ENCODE data around the gene CTSF.

CTSF gene

DNA sequence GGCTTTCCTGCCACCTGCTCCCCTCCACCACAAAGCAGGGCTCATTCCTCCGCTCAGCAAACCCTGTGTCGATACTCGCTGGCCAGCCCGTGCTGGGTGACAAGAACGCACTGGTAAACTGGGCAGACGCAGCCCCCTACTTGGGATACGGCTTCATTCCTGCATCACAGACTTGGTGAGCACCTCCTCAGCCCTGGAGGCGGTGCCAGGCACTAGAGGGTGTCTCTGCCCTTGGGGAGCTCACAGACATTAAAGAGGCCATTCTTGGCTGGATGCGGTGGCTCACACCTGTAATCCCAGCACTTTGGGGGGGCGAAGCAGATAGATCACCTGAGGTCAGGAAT lies 28.6 kb downstream of the CTSF start:
- peaks cover 13% of the 10 kb centered on the region for H3K4me1 ChIP-seq (ENCODE audit: low read length)
- H3K79me2 ChIP-seq (ENCODE audit: low read length): no peaks in the 10 kb centered on the region
- H3K4me2 ChIP-seq (ENCODE audit: low read length): no peak overlapping the region
- H3K27me3 ChIP-seq (ENCODE audit: low read depth, low read length): no peaks in the 10 kb centered on the region
- H3K9ac ChIP-seq (ENCODE audit: low read length): no peak overlapping the region
- no peak overlapping the region for H2AFZ ChIP-seq (ENCODE audit: low read depth, low read length)
- TF ChIP-seq, protein P1, sequence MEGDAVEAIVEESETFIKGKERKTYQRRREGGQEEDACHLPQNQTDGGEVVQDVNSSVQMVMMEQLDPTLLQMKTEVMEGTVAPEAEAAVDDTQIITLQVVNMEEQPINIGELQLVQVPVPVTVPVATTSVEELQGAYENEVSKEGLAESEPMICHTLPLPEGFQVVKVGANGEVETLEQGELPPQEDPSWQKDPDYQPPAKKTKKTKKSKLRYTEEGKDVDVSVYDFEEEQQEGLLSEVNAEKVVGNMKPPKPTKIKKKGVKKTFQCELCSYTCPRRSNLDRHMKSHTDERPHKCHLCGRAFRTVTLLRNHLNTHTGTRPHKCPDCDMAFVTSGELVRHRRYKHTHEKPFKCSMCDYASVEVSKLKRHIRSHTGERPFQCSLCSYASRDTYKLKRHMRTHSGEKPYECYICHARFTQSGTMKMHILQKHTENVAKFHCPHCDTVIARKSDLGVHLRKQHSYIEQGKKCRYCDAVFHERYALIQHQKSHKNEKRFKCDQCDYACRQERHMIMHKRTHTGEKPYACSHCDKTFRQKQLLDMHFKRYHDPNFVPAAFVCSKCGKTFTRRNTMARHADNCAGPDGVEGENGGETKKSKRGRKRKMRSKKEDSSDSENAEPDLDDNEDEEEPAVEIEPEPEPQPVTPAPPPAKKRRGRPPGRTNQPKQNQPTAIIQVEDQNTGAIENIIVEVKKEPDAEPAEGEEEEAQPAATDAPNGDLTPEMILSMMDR (IDR thresholded peaks at IDR 0.05; ENCODE audit: low read depth, low read length): no peak
- no peak for TF ChIP-seq EZH2phosphoT487 (IDR thresholded peaks at IDR 0.05; ENCODE audit: low read depth)
- H4K20me1 ChIP-seq (ENCODE audit: insufficient read depth, low read length): no peaks in the 10 kb centered on the region
- H3K4me3 ChIP-seq (ENCODE audit: low read length): no peak overlapping the region
- no peak overlapping the region for H3K27ac ChIP-seq (ENCODE audit: low read length)
- peaks cover 27% of the 10 kb centered on the region for H3K36me3 ChIP-seq (replicated peaks; ENCODE audit: low read depth, low read length)
- H3K9me3 ChIP-seq (ENCODE audit: insufficient read depth, low read length): no peaks in the 10 kb centered on the region

DNA sequence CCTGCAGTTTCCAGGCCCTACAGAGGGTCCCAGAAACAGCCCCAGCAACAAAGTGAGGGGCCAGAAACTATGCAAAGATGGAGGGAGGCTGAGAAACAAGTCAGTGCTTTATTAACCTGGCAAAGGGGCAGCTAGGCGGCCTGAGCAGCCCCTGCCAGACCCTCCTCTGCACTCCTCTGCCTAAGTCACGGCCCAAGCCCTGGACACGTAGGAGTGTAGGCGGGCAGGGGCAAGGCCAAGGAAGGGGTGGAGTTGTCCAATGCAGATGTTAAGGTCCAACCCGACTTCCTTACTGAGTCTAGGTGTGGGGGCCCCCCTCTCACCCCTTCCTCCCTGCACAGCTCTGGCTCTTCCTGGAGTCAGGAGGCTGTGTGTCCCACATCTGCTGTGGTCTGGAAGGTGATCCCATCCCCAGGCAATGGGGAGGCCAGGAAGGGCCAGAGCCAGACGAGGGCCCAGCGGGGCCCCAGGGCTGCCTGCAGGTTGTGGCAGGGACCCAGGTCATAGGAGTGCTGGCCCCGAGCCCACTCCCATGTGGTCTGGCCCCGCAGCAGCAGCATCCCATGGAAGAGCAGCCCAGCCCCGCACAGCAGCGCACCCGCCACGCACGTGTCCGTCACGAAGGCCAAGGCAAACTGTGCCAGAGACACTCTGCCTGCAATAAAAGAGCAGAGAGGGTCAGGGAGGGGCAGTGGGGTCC lies 29.1 kb downstream of the CTSF start:
- Histone ChIP-seq H3K36me3 (replicated peaks; ENCODE audit: low read depth, low read length) (peaks cover 27% of the 10 kb centered on the region), H3K4me1 (ENCODE audit: low read length) (peaks cover 9% of the 10 kb centered on the region), H3K4me2 (ENCODE audit: low read length) (no peak overlapping the region), H3K4me3 (ENCODE audit: low read length) (no peak overlapping the region), H3K79me2 (ENCODE audit: low read length) (no peaks in the 10 kb centered on the region), H3K27me3 (ENCODE audit: low read depth, low read length) (no peaks in the 10 kb centered on the region), H3K9me3 (ENCODE audit: insufficient read depth, low read length) (no peaks in the 10 kb centered on the region), H4K20me1 (ENCODE audit: insufficient read depth, low read length) (no peaks in the 10 kb centered on the region), H3K27ac (ENCODE audit: low read length) (no peak overlapping the region), H3K9ac (ENCODE audit: low read length) (no peak overlapping the region), H2AFZ (ENCODE audit: low read depth, low read length) (no peak overlapping the region)
- no peak for TF ChIP-seq EZH2phosphoT487 (IDR thresholded peaks at IDR 0.05; ENCODE audit: low read depth)
- TF ChIP-seq, protein P1 (IDR thresholded peaks at IDR 0.05; ENCODE audit: low read depth, low read length): no peak

DNA sequence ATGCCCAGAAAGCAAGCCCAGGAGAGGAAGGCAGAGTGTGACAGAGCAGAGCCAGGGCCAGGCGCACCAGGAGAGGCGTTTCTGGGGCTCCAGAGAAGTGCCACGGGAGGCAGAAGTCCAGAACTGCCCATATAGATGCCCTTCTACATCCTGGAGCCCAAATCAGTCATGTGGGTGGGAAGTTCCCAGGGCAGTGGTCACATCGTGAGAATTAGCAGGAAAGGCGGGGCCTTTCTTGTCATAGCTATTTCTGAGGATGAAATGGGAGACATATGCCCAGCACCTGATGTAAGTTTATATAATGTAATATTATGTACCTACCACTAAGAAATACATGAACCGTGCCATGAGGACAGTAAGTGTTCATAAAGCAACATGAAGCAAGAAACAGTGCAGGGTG lies 35.6 kb downstream of the CTSF start:
- Histone ChIP-seq H3K27me3 (ENCODE audit: low read depth, low read length) (no peaks in the 10 kb centered on the region), H3K27ac (ENCODE audit: low read length) (no peak overlapping the region), H3K79me2 (ENCODE audit: low read length) (no peaks in the 10 kb centered on the region), H3K4me3 (ENCODE audit: low read length) (no peak overlapping the region), H3K4me2 (ENCODE audit: low read length) (no peak overlapping the region), H2AFZ (ENCODE audit: low read depth, low read length) (no peak overlapping the region), H4K20me1 (ENCODE audit: insufficient read depth, low read length) (no peaks in the 10 kb centered on the region), H3K9me3 (ENCODE audit: insufficient read depth, low read length) (no peaks in the 10 kb centered on the region), H3K36me3 (replicated peaks; ENCODE audit: low read depth, low read length) (peaks cover 14% of the 10 kb centered on the region), H3K9ac (ENCODE audit: low read length) (no peak overlapping the region), H3K4me1 (ENCODE audit: low read length) (no peaks in the 10 kb centered on the region)
- no peak for TF ChIP-seq EZH2phosphoT487 (IDR thresholded peaks at IDR 0.05; ENCODE audit: low read depth)
- TF ChIP-seq, protein P1 (IDR thresholded peaks at IDR 0.05; ENCODE audit: low read depth, low read length): no peak

DNA sequence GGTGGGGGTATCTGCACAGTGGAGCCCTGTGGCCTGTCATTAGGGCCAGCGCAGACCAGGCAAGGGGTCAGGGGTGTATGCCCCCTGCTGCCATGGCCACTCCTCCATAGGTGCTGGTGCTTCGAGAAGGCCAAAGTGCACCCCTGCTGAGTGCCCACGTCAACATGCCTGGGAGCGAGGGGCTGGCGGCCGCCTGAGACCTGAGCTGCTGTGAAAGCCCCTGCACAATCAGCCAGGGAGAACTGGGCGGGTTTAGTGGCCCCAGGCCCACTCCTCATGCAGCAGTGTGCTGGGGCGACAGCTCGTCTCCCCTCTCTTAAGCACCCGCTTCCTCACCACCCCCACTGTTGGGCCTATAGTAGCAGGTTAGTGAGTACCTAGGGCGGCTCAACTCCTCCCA lies 36.6 kb downstream of the CTSF start:
- H3K79me2 ChIP-seq (ENCODE audit: low read length): no peaks in the 10 kb centered on the region
- H3K9me3 ChIP-seq (ENCODE audit: insufficient read depth, low read length): no peaks in the 10 kb centered on the region
- H3K9ac ChIP-seq (ENCODE audit: low read length): no peak overlapping the region
- no peak overlapping the region for H3K27ac ChIP-seq (ENCODE audit: low read length)
- peaks cover 9% of the 10 kb centered on the region for H3K36me3 ChIP-seq (replicated peaks; ENCODE audit: low read depth, low read length)
- H3K27me3 ChIP-seq (ENCODE audit: low read depth, low read length): no peaks in the 10 kb centered on the region
- no peak overlapping the region for H3K4me2 ChIP-seq (ENCODE audit: low read length)
- no peak overlapping the region for H3K4me3 ChIP-seq (ENCODE audit: low read length)
- no peaks in the 10 kb centered on the region for H4K20me1 ChIP-seq (ENCODE audit: insufficient read depth, low read length)
- TF ChIP-seq EZH2phosphoT487 (IDR thresholded peaks at IDR 0.05; ENCODE audit: low read depth): no peak
- TF ChIP-seq, protein P1 (IDR thresholded peaks at IDR 0.05; ENCODE audit: low read depth, low read length): no peak
- no peak overlapping the region for H2AFZ ChIP-seq (ENCODE audit: low read depth, low read length)
- no peaks in the 10 kb centered on the region for H3K4me1 ChIP-seq (ENCODE audit: low read length)

Measured in OCI-LY3 (cell line).